Activated T-cell treated with anti-CD3 and anti-CD28 coated beads, Interleukin-2, amount 50 U/mL, for 24 hours (primary cell): ENCODE results near the gene CLEC5A.

Experiments used
- DNase-seq: peaks from one replicate; pipeline ENCODE4 v3.0.0-alpha.2; 2020
- H3K27ac Mint-ChIP-seq: 2 replicates; pipeline ENCODE4 v1.8.0; 2020; ENCODE audit warnings: mild to moderate bottlenecking, mixed read lengths
- H3K27me3 Mint-ChIP-seq: 2 replicates; pipeline ENCODE4 v1.8.0; 2020; ENCODE audit warnings: mixed read lengths
- H3K36me3 Mint-ChIP-seq: 2 replicates; pipeline ENCODE4 v1.8.0; 2020; ENCODE audit warnings: low read depth, mixed read lengths
- H3K4me1 Mint-ChIP-seq: 2 replicates; pipeline ENCODE4 v1.8.0; 2020; ENCODE audit warnings: low read depth, mixed read lengths
- H3K4me3 Mint-ChIP-seq: 2 replicates; pipeline ENCODE4 v1.8.0; 2020; ENCODE audit warnings: mild to moderate bottlenecking, moderate library complexity, mixed read lengths
- H3K9me3 Mint-ChIP-seq: 2 replicates; pipeline ENCODE4 v1.8.0; 2020; ENCODE audit warnings: mixed read lengths

The CLEC5A gene

DNA sequence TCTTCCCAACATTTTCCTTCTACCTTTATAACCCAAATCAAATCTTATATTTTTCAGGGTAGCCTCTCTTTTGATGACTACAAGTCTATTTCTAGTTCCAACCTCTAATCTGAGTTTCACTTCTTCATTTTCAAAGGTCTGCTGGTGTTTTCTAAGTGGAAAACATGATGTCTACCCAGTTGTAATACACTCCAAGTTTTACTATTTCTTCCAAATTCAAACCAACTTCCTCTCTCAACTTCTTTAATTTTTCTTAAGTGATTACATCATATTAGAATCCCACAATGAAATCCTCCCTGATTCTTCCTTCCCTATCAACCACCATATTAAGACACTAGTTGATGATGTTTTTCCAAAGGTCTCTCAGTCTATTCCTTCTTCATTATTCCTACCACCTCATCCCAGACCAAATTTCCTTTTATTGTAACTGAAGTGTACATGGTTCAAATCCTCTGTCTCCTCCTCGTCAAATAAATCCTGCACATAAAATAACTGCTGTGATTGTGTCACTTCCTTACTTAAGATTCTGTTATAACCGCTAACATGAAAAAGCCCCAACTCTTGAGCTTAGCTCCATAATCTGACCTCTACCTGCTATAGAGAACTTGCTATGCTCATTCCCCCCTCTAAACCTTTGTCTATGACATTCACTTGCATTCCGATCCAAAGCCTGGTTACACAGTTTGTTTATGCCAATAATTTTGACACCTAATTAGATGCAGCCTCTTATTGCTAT, 14.1 kb upstream of the CLEC5A start:
- no peak overlapping the region for H3K27ac Mint-ChIP-seq
- no peaks in the 10 kb centered on the region for H3K4me1 Mint-ChIP-seq
- H3K36me3 Mint-ChIP-seq: no peaks in the 10 kb centered on the region
- no peak for DNase-seq
- no peaks in the 10 kb centered on the region for H3K27me3 Mint-ChIP-seq
- H3K9me3 Mint-ChIP-seq: no peaks in the 10 kb centered on the region
- H3K4me3 Mint-ChIP-seq: no peak overlapping the region

DNA sequence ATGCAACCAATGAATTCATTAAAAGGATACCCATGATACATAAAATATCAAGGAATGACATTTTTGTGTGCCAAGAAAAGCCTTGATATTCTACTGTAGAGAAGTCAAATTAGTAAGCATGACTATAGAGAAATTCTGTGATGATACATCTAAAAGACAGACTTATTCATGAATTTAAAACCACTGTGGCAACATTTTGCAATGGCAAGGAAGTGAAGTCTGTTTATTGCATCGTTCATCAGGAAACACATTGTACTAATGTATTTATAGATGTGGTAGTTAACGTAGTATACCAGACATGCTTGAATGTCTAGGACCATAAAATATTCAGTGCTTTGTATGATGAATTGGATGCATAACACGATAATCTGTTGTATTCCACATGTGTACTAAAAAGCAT, 9.3 kb upstream of the CLEC5A start:
- no peak for DNase-seq
- Mint-ChIP-seq H3K9me3 (no peaks in the 10 kb centered on the region), H3K4me3 (no peak overlapping the region), H3K4me1 (no peaks in the 10 kb centered on the region), H3K36me3 (no peaks in the 10 kb centered on the region), H3K27ac (no peak overlapping the region), H3K27me3 (peaks cover 4% of the 10 kb centered on the region)

DNA sequence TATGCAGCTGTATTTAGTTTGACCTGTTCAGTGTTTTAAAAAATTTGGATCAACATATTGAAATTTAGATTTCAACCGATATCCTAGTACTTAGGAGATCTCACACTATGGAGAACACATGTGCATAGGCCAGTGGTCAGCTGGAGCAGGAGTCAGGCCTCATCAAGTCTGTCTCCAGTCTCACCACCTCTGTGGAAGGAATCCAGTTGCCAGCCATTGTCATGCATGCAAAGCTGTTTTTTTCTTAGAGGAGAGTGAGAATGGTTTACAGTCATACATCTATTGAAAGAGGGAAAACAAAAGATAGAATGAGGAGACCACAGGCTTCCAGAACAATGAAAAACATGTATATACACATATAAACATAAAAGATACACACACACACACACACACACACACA, 7.6 kb upstream of the CLEC5A start:
- H3K27me3 Mint-ChIP-seq: peaks cover 9% of the 10 kb centered on the region
- H3K36me3 Mint-ChIP-seq: no peaks in the 10 kb centered on the region
- DNase-seq: no peak
- H3K4me3 Mint-ChIP-seq: no peak overlapping the region
- no peak overlapping the region for H3K27ac Mint-ChIP-seq
- H3K9me3 Mint-ChIP-seq: no peaks in the 10 kb centered on the region
- H3K4me1 Mint-ChIP-seq: no peaks in the 10 kb centered on the region

DNA sequence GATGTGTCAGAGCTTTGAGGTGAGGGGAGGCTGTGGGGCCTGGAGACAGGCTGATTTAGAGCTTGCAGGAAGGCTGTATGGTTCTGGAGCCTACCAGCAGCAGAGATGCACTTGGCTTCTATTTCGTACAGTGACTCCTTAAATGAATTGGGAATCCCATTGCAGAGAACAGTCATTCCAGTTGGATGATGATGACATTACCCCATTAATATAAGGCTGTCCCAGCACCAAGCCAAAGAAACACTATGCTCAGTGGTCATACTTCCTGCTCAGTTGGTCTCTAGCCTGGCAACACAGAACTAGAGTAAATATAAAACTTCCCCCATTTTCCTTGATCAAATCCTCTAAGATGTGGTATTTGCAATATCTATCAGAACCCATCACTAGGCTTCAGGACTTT, 5.7 kb upstream of the CLEC5A start:
- no peak overlapping the region for H3K27ac Mint-ChIP-seq
- H3K4me3 Mint-ChIP-seq: no peak overlapping the region
- H3K36me3 Mint-ChIP-seq: no peaks in the 10 kb centered on the region
- H3K27me3 Mint-ChIP-seq: peaks cover 9% of the 10 kb centered on the region
- DNase-seq: no peak
- no peaks in the 10 kb centered on the region for H3K4me1 Mint-ChIP-seq
- H3K9me3 Mint-ChIP-seq: no peaks in the 10 kb centered on the region

DNA sequence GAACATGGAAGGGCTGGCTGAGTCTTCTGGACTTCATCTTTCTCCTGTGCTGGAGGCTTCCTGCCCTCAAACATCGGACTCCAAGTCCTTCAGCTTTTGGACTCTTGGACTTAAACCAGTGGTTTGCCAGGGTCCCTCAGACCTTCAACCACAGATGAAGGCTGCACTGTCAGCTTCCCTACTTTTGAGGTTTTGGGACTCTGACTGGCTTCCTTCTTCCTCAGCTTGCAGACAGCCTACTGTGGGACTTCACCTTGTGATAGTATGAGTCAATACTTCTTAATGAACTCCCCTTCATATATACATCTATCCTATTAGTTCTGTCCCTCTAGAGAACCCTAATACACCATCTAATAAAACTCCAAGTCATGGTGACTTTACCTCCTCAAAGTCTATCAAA, 4.0 kb upstream of the CLEC5A start:
- Mint-ChIP-seq H3K27ac (no peak overlapping the region), H3K27me3 (peaks cover 12% of the 10 kb centered on the region), H3K4me1 (no peaks in the 10 kb centered on the region), H3K9me3 (no peaks in the 10 kb centered on the region), H3K36me3 (no peaks in the 10 kb centered on the region), H3K4me3 (no peak overlapping the region)
- no peak for DNase-seq

DNA sequence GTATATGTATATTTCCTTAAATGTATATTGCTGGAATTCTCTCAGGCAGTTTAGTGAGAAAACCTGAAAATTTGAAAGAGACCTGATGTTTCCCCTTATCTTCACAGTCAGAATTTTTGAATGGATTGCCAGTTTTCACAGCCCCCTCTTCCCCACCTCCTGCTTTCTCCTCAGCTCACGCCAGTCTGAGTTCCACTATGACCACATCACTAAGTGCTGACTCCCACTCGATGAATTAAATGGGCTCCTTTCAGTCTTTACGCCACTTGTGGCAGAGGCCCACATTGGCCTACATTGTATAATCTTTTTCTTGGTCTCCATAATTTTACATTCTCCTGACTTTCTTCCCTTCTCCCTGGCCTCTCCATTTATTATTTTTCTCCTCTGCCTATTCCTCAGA, 3.1 kb upstream of the CLEC5A start:
- DNase-seq: no peak
- no peaks in the 10 kb centered on the region for H3K9me3 Mint-ChIP-seq
- H3K4me1 Mint-ChIP-seq: peaks cover 5% of the 10 kb centered on the region
- H3K36me3 Mint-ChIP-seq: no peaks in the 10 kb centered on the region
- H3K4me3 Mint-ChIP-seq: no peak overlapping the region
- H3K27ac Mint-ChIP-seq: no peak overlapping the region
- H3K27me3 Mint-ChIP-seq: peaks cover 12% of the 10 kb centered on the region

DNA sequence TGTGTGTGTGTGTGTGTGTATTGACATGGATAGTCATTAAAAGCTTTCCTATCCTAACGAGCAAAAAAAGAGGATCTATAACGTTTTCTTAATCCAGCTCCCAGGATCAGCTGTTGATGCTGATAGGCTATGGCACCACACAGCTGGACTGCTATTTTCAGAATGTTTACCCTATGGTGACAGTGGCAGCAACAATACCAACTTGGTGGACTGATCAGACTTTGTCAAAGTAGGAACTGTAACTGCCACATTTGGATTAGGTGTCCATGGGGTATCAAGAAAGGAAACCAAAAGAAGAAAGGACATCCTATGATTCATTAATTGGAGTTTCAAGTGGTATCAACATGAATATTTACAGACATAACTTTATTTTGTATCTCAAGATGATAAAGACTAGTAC, 2.7 kb upstream of the CLEC5A start:
- no peak for DNase-seq
- Mint-ChIP-seq H3K27me3 (peaks cover 12% of the 10 kb centered on the region), H3K27ac (no peak overlapping the region), H3K4me1 (peaks cover 5% of the 10 kb centered on the region), H3K4me3 (no peak overlapping the region), H3K36me3 (no peaks in the 10 kb centered on the region), H3K9me3 (no peaks in the 10 kb centered on the region)

DNA sequence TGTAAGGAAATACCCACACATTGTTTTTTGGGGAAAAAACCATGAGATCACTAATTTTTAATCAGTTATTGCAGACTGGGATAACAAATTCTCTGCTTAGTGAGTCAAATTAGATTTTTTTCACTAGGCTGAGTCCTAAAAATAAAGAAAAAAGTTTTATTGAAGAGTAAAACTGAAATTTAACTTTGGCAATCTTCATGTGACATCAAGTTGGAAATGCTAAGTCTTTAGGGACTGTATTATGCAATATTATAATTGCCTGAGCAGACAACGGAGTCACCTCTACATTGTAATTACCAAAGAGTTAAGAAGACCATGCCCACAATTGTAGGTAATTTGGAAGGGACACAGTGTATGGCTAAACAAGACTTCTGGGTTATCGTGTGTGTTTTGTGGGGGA, 2.2 kb upstream of the CLEC5A start:
- Mint-ChIP-seq H3K9me3 (no peaks in the 10 kb centered on the region), H3K4me1 (peaks cover 5% of the 10 kb centered on the region), H3K27me3 (peaks cover 8% of the 10 kb centered on the region), H3K4me3 (no peak overlapping the region), H3K36me3 (no peaks in the 10 kb centered on the region), H3K27ac (no peak overlapping the region)
- no peak for DNase-seq

DNA sequence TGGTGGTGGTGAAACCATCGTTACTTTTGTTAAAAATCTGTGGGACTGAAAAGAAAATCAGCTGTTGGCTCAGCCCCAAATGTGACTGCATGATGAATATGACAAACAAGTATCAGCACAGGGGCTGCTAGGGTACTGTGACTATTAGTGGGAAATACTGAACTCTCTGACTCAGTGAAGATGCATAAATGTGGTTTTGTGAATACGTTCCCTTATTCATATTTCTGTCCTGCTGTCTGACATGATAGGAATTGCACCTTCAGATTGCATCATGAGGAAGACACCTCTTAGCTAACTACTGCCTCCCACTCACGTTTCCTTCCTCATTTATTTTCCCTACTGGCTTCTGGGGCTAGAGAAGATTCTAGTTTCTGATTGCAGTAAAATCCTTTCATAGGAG, 1.4 kb downstream of the CLEC5A start:
- H3K9me3 Mint-ChIP-seq: peaks cover 16% of the 10 kb centered on the region
- H3K4me1 Mint-ChIP-seq: peaks cover 5% of the 10 kb centered on the region
- H3K27me3 Mint-ChIP-seq: peaks cover 11% of the 10 kb centered on the region
- no peak overlapping the region for H3K27ac Mint-ChIP-seq
- H3K4me3 Mint-ChIP-seq: no peak overlapping the region
- H3K36me3 Mint-ChIP-seq: no peaks in the 10 kb centered on the region
- no peak for DNase-seq

DNA sequence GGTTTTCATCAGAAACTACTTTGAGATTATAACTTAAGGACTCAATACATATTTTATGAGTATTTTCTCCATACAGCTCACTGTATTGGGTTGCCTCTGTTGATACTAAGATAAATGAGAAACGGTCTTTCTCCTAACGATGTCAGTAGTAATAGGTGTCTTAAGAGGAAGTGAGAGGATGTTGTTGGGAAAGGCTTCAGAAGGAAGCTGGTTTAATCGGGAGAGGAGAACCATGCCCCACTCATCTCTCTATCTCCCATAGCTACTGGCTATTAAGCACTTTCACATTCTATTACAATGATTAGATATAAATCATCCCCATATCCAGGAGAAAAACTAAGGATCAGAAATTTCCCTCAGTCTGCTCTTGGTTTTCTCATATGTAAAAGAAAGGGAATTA, 2.0 kb downstream of the CLEC5A start:
- no peak overlapping the region for H3K4me3 Mint-ChIP-seq
- H3K4me1 Mint-ChIP-seq: peaks cover 5% of the 10 kb centered on the region
- peaks cover 7% of the 10 kb centered on the region for H3K27me3 Mint-ChIP-seq
- DNase-seq: no peak
- no peaks in the 10 kb centered on the region for H3K36me3 Mint-ChIP-seq
- H3K27ac Mint-ChIP-seq: no peak overlapping the region
- H3K9me3 Mint-ChIP-seq: peaks cover 20% of the 10 kb centered on the region

DNA sequence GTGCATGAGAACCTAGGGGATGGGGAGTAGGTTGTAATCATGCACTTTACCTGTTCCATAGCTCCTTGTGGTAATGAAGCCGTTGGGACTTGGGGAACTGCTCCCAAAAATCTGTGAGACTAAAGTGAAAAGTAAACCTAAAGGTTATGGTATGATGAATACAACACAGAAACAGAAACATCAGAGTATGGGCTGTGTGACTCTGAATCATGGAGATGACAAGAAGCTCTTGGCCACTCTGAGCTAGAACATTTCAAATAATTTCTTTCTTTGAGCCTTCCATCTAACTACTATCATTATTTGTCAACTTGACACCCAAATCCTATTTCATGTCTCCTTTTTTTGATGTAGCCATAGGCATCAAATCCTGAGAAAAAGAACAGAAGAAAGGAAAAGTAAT, 2.9 kb downstream of the CLEC5A start:
- no peak for DNase-seq
- H3K27ac Mint-ChIP-seq: no peak overlapping the region
- peaks cover 25% of the 10 kb centered on the region for H3K9me3 Mint-ChIP-seq
- peaks cover 6% of the 10 kb centered on the region for H3K27me3 Mint-ChIP-seq
- no peak overlapping the region for H3K4me3 Mint-ChIP-seq
- H3K36me3 Mint-ChIP-seq: no peaks in the 10 kb centered on the region
- H3K4me1 Mint-ChIP-seq: peaks cover 5% of the 10 kb centered on the region

DNA sequence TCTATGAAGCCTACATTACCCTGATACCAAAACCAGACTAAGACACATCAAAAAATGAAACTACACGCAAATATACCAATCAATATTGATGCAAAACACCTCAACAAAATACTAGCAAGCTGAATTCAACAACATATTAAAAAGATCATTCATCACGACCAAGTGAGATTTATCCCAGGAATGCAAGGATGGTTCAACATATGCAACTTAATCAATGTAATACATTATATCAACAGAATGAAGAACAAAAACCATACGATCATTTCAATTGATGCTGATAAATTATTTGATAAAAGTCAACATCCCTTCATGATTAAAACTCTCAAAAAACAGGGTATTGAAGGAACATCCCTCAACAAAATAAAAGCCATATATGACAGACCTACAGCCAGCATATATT, 5.7 kb downstream of the CLEC5A start:
- H3K9me3 Mint-ChIP-seq: peaks cover 25% of the 10 kb centered on the region
- H3K27ac Mint-ChIP-seq: no peak overlapping the region
- no peak for DNase-seq
- peaks cover 4% of the 10 kb centered on the region for H3K27me3 Mint-ChIP-seq
- H3K4me1 Mint-ChIP-seq: peaks cover 5% of the 10 kb centered on the region
- no peaks in the 10 kb centered on the region for H3K36me3 Mint-ChIP-seq
- no peak overlapping the region for H3K4me3 Mint-ChIP-seq

DNA sequence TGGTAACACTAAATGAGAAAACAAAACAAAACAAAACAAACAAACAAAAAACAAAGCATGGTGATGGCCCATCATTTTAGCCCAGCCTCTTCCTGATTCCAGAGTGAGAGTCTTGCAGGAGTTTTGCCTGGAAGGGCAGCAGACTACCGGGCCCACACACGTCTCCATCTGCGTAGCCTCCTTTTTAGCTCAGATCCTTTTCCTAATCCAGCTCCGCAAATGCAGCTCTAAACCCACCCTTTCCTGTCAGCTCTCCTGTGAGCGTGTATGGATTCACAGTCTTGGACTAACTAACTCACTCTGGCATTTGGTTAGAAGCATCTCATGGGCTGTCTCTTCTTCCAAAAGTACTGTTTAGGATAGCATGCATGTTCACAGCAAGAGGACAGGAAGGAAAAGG, 16.6 kb downstream of the CLEC5A start:
- H3K27ac Mint-ChIP-seq: no peak overlapping the region

DNA sequence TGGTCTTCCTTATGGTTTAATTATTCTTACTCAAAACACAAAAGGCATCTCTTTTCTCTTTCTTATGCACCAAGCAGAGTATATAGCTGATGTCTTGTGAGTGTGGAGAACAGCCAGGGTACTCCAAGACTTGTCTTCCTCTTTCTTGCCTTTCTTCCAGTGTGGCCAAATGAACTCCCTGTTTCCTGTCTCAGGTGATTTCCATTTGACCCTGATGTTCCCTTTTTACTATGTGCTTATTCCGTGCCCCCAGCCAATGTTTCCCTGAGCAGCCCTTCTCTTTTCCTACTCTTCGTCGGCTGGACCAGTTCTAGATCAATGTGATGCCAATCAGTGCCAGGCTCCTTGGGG, 18.0 kb downstream of the CLEC5A start:
- DNase-seq: no peak
- H3K9me3 Mint-ChIP-seq: peaks cover 5% of the 10 kb centered on the region
- H3K36me3 Mint-ChIP-seq: no peaks in the 10 kb centered on the region
- H3K27ac Mint-ChIP-seq: no peak overlapping the region
- H3K4me3 Mint-ChIP-seq: no peak overlapping the region
- peaks cover 5% of the 10 kb centered on the region for H3K27me3 Mint-ChIP-seq
- no peaks in the 10 kb centered on the region for H3K4me1 Mint-ChIP-seq

More for the DNA sequence above, 16.6 kb downstream of the CLEC5A start:
- no peak overlapping the region for H3K4me3 Mint-ChIP-seq
- H3K4me1 Mint-ChIP-seq: no peaks in the 10 kb centered on the region
- H3K36me3 Mint-ChIP-seq: no peaks in the 10 kb centered on the region
- H3K27me3 Mint-ChIP-seq: peaks cover 9% of the 10 kb centered on the region
- peaks cover 5% of the 10 kb centered on the region for H3K9me3 Mint-ChIP-seq
- no peak for DNase-seq

DNA sequence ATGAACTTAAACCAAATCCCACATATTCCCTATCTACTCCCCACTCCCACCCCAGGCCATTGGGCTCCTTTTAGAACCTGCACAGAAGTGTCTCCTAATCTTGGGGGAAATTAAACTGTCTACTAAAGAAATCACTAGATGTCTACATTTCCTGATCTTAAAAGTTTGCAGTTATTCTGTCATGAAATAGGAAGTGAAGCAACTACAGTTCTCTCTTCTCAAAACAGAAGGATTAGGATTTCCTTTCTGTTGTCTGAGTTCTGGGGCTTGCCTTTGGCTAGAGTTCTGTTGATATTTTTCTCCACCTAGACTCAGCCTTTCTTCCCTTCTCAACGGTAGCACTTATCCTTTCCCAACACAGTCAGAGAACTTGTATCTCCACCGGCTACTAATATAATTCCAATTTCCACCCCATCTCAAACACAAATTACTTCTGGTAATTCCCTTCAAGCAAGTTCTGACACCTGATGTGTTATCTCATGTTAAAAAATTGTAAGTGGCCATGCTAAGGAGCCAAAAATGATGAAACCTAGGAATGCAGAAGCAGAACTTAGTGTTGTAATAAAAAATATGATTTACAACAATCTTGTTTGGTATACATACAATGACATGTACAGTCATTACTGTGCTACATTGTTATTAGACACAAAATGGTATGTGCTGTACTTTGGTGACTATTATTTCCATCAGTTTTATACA, 18.5 kb downstream of the CLEC5A start:
- DNase-seq: no peak
- peaks cover 5% of the 10 kb centered on the region for H3K27me3 Mint-ChIP-seq
- no peaks in the 10 kb centered on the region for H3K4me1 Mint-ChIP-seq
- no peaks in the 10 kb centered on the region for H3K36me3 Mint-ChIP-seq
- no peak overlapping the region for H3K4me3 Mint-ChIP-seq
- peaks cover 5% of the 10 kb centered on the region for H3K9me3 Mint-ChIP-seq
- H3K27ac Mint-ChIP-seq: no peak overlapping the region
